Astrocyte of the cerebellum (primary cell): ENCODE measurements around the gene ANKMY1.

ENCODE experiments used
- DNase-seq: peaks from one replicate; pipeline ENCODE4 v3.0.0-alpha.2; 2011; ENCODE audit warnings: low read depth
- H3K4me3 ChIP-seq: 2 replicates; pipeline ENCODE4 v1.5.1; 2011; ENCODE audit warnings: mild to moderate bottlenecking, low read depth, low read length, moderate library complexity
- in situ Hi-C: cut with HindIII; loops from 2 replicates; pipeline ENCODE4 v1.10.0; 2017; ENCODE audit warnings: low sequenced_read_pairs
- TF ChIP-seq, protein P1 (sequence below): IDR thresholded peaks from 2 replicates; pipeline ENCODE4 v1.5.1; 2012; ENCODE audit warnings: low read length, low read depth, moderate library complexity, mild to moderate bottlenecking; ENCODE audit errors: missing control alignments

The ANKMY1 gene

DNA sequence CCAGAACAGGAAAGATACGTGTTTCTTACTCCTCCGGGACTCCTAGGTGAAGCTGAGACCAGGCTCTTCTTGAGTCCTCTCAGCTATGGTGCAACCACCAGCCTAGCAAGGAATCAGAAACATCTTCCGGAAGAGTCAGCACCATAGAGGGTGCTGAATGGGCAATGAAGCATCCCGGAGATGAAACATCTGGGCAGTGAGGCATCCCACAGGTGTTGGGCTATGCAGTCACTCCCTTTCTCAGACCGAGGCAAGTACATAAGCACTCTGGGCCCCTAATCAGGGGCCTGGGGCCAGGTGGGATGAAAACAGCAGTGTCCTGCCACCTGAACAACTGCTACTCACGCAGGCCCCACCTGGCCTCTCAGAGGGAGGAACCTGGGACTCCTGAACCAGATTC, 27.3 kb upstream of the ANKMY1 start:
- DNase-seq = no peak
- peak overlapping the region; percentile 65 for H3K4me3 ChIP-seq
- in situ Hi-C loops = no loop called here

DNA sequence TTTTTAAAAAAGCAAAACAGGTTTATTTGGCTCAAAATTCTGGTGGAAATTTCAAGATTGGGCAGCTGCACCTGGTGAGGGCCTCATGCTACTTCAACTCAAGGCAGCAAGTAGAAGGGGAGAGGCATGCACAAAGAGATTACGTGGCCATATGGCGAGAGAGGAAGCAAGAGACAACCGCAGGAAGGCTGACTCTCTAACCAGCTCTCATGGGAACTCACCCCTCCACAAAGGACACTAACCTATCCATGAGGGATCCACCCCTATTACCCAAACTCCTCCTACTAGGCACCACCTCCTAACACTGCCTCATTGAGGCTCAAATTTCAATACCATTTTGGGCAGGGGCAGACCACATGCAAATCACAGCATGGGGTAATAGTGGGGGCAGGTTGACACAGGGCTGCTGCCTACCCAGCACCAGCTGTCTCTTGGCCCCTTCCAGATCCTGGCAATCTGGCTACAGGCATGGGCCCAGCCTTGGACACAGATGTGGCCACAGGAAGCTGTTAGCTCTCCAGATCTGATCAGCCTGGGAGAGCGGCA, 26.8 kb upstream of the ANKMY1 start:
- no peak overlapping the region for H3K4me3 ChIP-seq
- in situ Hi-C loops = no loop called here
- TF ChIP-seq, protein P1, sequence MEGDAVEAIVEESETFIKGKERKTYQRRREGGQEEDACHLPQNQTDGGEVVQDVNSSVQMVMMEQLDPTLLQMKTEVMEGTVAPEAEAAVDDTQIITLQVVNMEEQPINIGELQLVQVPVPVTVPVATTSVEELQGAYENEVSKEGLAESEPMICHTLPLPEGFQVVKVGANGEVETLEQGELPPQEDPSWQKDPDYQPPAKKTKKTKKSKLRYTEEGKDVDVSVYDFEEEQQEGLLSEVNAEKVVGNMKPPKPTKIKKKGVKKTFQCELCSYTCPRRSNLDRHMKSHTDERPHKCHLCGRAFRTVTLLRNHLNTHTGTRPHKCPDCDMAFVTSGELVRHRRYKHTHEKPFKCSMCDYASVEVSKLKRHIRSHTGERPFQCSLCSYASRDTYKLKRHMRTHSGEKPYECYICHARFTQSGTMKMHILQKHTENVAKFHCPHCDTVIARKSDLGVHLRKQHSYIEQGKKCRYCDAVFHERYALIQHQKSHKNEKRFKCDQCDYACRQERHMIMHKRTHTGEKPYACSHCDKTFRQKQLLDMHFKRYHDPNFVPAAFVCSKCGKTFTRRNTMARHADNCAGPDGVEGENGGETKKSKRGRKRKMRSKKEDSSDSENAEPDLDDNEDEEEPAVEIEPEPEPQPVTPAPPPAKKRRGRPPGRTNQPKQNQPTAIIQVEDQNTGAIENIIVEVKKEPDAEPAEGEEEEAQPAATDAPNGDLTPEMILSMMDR = no peak
- no peak for DNase-seq

More for the DNA sequence above, 27.3 kb upstream of the ANKMY1 start:
- TF ChIP-seq, protein P1 = no peak

DNA sequence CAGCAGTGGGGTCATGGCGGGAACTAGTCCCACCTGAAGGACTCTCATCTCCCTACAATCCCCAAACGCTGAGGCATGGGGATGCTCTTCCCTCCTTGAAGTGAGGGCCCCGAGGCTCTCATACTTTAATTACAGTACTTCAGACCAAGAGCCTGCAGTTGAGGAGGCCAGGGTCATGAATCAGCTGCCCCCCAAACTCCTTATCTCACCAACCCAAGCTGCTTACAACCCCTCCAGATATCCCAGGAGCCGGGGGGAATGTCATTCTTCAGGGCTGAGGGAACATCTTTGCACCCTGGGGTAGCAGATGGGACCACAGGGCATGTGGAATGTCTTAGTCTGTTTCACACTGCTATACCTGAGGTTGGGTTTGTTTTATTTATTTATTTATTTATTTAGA, 26.0 kb upstream of the ANKMY1 start:
- in situ Hi-C loops = no loop called here
- no peak overlapping the region for H3K4me3 ChIP-seq
- TF ChIP-seq, protein P1 = no peak
- DNase-seq = no peak

DNA sequence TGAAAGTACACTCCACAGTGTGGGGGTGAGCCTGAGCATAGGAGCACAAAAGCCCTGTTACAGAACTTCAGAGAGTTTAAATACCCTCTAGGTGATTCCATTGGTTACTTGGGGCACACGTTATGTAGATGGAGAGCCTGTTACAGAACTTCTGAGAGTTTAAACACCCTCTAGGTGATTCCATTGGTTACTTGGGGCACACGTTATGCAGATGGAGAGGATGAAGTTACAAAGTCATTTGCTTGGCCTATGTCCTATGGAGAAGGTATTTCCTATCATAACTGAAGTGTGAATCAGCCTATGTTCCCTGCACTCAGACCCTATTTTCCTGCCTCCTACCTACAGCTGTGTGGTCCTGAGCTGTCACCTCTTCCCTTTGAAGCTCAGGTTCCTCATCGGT, 25.0 kb upstream of the ANKMY1 start:
- TF ChIP-seq, protein P1 = no peak
- H3K4me3 ChIP-seq = no peak overlapping the region
- in situ Hi-C loops = no loop called here
- no peak for DNase-seq

DNA sequence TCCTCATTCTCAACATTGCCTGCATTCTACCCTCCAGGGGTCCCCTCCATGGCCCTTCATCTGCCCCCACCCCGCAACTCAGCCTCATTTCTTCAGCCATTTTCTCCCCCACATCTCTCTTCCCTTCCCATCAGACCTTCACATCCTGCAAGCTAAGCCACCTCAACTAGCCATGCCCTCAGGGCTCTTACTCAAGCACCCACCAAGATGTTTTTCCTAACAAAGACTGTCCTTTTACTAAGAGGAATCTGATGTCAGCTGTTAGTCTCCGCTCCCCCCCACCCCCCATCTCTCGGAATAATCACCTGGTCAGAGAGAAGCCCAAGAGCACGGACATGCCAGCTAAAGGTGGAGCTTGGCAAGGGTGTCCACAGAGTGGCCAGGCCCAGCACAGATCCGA, 24.0 kb upstream of the ANKMY1 start:
- in situ Hi-C loops = no loop called here
- TF ChIP-seq, protein P1 = no peak
- H3K4me3 ChIP-seq = no peak overlapping the region
- no peak for DNase-seq

DNA sequence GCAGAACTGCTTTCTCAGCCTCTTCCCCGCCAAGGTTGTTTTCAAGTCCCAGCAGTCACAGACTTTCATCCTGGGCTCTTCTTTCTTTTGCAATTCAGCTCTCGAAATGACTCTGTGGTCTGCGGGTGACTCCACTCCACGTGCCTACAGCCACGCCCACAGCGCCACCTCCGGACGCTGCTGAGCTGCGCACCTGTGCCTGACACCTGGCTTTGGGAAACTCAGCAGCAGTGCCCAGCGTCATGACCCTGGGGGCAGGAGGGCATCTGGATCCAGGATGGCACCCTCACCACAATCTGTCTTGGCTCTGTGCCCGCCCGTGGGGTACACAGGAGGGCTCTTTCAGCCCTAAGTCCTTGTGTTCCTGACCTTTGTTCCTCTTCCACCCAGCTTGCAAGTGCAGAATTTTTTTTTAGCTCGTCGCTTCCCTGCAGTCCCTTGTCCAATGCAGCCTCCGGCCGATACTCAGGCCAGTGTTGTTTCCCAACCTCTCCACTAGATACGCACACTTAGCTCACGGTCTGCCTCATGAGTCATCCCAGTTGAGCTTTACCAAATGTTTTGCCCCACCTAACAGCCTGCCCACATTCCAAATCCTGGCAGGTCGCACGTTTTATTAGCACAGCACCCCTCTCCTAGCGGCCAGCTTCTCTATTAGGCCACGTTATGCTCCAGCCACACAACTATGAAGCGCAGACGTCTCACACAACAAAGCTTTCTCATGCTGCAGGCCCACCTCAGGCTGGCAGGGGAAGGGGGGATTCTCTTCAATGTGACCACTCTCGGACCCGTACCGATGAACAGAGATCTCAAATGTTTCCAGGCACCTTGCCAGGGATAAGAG, 22.2 kb upstream of the ANKMY1 start:
- TF ChIP-seq, protein P1 = no peak
- DNase-seq = no peak
- no peak overlapping the region for H3K4me3 ChIP-seq
- in situ Hi-C loops = no loop called here
